GM13977 (cell line): Measurements from ENCODE around the gene BPIFA1.

Source experiments
- DNase-seq: peaks from one replicate; pipeline ENCODE4 v3.0.0; 2012; ENCODE audit warnings: low spot score
- in situ Hi-C: fragments of 300-500 bp; cut with MboI; formaldehyde crosslinking; loops from one replicate; pipeline ENCODE4 v1.12.0; 2022; ENCODE audit warnings: low sequenced_read_pairs, low pct_unique_long_range_greater_than_20kb, mixed read lengths, inconsistent platforms; ENCODE audit not compliant: unreplicated experiment
- TF ChIP-seq, protein P1 (sequence below): IDR thresholded peaks from 2 replicates; pipeline ENCODE4 v1.5.1; 2012; ENCODE audit warnings: mild to moderate bottlenecking, control low read depth; ENCODE audit not compliant: insufficient read depth; ENCODE audit errors: extremely low read depth, missing control alignments

Gene BPIFA1

DNA sequence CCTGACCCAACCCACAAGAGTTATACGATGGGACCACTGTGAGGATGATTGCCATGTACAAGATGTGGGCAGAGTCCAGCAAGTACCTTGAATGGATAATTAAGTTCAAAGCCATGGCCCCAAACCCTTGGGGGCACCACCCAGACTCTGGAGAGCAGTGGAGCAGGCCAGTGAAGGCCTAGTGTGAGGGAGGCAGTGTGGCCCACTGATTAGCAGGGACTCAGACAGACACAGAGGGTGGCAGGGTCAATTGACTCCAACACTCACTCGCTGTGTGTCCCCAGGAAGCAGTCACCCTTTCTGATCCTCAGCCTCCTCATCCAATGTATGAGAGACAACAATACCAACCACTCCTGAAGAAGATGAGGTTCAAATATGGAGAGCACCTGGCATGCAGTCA, 1.7 kb upstream of the BPIFA1 start:
- in situ Hi-C loops, result no loop called here
- DNase-seq, result no peak
- TF ChIP-seq, protein P1, sequence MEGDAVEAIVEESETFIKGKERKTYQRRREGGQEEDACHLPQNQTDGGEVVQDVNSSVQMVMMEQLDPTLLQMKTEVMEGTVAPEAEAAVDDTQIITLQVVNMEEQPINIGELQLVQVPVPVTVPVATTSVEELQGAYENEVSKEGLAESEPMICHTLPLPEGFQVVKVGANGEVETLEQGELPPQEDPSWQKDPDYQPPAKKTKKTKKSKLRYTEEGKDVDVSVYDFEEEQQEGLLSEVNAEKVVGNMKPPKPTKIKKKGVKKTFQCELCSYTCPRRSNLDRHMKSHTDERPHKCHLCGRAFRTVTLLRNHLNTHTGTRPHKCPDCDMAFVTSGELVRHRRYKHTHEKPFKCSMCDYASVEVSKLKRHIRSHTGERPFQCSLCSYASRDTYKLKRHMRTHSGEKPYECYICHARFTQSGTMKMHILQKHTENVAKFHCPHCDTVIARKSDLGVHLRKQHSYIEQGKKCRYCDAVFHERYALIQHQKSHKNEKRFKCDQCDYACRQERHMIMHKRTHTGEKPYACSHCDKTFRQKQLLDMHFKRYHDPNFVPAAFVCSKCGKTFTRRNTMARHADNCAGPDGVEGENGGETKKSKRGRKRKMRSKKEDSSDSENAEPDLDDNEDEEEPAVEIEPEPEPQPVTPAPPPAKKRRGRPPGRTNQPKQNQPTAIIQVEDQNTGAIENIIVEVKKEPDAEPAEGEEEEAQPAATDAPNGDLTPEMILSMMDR, result no peak

DNA sequence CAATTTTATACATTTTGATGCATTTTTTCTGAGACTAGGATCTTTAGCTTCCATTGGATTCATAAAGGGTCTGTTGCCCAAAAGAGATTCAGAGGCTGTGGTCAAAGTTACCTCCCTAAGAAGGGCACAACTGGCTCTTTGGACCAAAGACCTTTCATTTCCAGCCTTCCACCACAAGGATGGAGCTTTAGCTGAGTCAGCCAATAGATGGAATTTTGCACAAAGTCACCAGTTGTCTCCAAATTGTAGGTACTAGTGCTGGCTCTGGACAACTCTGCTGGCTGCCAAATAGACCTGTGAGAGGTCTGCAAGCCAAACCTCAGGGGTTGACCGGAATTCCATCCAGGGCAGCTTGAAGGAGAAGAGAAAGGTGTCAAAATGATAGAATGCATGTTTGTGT, 555 bp downstream of the BPIFA1 start:
- in situ Hi-C loops, result no loop called here
- no peak for DNase-seq
- TF ChIP-seq, protein P1, result no peak

- DNase-seq, result no peak
- in situ Hi-C loops, result no loop called here
- TF ChIP-seq, protein P1, result no peak
Measured at GRCh38 chr20:33237989-33238388, 2.2 kb downstream of the BPIFA1 start.

DNA sequence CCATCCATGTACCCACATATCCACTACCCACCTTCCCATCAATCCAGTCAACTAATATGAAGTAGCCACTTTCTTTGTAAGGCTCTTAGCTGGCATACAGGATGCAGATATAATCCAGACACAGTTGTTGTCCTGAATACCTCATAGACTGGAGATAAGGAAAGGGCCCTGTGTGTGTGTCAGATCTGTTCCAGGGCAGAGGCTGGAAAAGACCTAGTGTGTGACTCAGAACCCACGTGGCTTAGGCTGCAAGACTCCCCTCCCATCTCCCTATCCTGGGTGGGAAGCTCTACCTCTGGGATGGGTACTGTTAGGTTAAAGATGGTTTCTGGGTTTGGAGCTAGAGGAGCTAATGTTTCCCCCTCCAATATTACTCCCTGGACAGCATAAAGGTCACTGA, 3.6 kb downstream of the BPIFA1 start:
- DNase-seq, result no peak
- in situ Hi-C loops, result no loop called here
- TF ChIP-seq, protein P1, result no peak

DNA sequence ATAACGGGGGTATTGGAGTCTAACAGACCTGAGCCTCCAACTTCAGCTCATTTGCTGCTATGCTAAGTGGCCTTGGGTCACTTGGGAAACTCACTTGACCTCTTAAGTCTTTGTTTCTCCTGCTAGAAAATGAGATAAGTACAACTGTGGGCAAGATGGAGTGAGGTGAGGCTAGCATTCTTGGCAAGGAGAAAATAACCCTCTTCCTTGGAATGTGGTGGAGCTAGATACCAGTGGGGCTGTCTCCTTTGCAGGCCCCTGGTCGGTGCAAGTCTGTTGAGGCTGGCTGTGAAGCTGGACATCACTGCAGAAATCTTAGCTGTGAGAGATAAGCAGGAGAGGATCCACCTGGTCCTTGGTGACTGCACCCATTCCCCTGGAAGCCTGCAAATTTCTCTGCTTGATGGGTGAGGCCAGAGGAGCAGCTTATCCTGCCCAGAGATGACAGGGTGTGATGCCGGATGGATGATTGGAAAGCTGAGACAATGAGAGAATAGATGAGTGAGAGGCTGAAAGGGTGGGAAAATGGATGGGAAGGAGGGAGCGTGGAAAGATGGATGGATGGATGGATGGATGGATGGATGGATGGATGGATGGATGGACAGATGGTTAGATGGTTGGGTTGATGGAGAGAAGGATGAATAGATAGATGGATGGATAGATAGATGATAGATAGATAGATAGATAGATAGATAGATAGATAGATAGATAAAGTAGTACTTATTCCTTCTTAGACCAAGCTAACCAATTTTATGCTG, 4.4 kb downstream of the BPIFA1 start:
- TF ChIP-seq, protein P1, result no peak
- in situ Hi-C loops, result no loop called here
- DNase-seq, result no peak

DNA sequence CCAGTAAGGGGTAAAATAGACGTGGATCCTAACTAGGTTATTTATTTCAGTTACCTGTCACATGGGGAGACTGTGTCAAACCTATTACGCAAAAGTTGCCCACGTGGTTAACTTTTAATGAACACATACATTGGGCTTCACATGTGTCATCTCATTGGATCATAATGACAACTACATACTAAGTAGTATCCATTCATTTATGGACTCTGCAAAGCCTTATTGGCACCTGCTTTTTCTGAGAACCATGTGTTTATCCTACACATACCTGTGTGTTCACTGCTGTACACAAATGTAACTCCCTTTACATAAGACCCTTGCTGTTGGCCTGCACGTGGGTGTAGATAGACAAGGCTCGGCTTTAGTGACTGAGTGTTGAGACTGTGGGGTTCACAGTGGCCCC, 5.1 kb downstream of the BPIFA1 start:
- in situ Hi-C loops, result no loop called here
- no peak for DNase-seq
- TF ChIP-seq, protein P1, result no peak
